Glomerular endothelial cell (primary cell): ENCODE data around the gene CHTF18. TPM values are rescaled to one million over a fixed set of nuclear protein-coding genes. Genes with fewer than 3 reads are reported as not detected.

Source experiments
- DNase-seq: peaks from one replicate; pipeline ENCODE4 v3.0.0-alpha.2; 2011; ENCODE audit warnings: low read depth, low spot score; ENCODE audit errors: extremely low read depth
- total RNA-seq: library from RNA; depleted of rRNA; stranded (reverse); fragments of >200 nt; gene quantifications from 2 replicates; pipeline ENCODE4 v1.2.3, GENCODE V29; 2015

Gene CHTF18
- total RNA-seq, 1 donor from 2014 or later, result 24.3 TPM

DNA sequence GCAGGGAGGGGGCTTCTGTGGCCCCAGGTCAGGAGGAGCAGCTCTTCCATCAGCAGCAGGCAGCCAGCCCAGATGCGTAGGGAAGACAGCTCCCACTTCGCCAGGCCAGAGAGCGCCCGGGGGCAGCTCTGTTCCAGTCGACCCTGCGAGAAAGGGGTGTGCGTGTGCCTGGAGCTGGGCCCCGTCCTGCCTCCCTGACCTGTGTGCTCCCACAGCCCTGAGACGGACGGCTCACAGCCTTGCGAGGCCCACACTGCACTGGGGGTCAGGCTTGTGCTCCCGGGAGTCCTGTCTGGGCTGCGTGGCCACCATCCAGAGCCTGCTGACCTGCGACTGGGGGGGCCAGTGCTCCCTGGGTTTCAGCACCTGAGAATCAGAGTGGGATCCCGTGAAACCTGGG lies 28.4 kb upstream of the CHTF18 start:
- no peak for DNase-seq

GRCh38 chr16:760545-761343 lies 27.7 kb upstream of the CHTF18 start, which contains the start of gene MSLN:
Gene MSLN, plus strand, starts transcription at chr16:760734. Its CDS starts 1,947 bp downstream, at chr16:762681.
- DNase-seq, result no peak

- no peak for DNase-seq
These were observed 26.6 kb upstream of the CHTF18 start for GRCh38 chr16:761625-762513.

- no peak for DNase-seq
These were observed 25.7 kb upstream of the CHTF18 start for GRCh38 chr16:762595-763268.

- no peak for DNase-seq
These were observed 24.8 kb upstream of the CHTF18 start for GRCh38 chr16:763369-764183.

GRCh38 chr16:764184-764750 lies 24.2 kb upstream of the CHTF18 start:
- no peak for DNase-seq

- no peak for DNase-seq
These were observed 23.5 kb upstream of the CHTF18 start for GRCh38 chr16:764848-765487.

GRCh38 chr16:765488-765865 lies 22.9 kb upstream of the CHTF18 start:
- no peak for DNase-seq

- no peak for DNase-seq
These were observed 22.2 kb upstream of the CHTF18 start for GRCh38 chr16:766008-766819.

- no peak for DNase-seq
These were observed 21.4 kb upstream of the CHTF18 start for GRCh38 chr16:766820-767640.

- DNase-seq, result no peak
These were observed 20.6 kb upstream of the CHTF18 start for GRCh38 chr16:767743-768235.

- DNase-seq, result no peak
These were observed 20.0 kb upstream of the CHTF18 start for GRCh38 chr16:768428-768827.

GRCh38 chr16:769184-769784 lies 19.1 kb upstream of the CHTF18 start:
- no peak for DNase-seq

- DNase-seq, result no peak
These were observed 18.5 kb upstream of the CHTF18 start for GRCh38 chr16:769934-770333.

DNA sequence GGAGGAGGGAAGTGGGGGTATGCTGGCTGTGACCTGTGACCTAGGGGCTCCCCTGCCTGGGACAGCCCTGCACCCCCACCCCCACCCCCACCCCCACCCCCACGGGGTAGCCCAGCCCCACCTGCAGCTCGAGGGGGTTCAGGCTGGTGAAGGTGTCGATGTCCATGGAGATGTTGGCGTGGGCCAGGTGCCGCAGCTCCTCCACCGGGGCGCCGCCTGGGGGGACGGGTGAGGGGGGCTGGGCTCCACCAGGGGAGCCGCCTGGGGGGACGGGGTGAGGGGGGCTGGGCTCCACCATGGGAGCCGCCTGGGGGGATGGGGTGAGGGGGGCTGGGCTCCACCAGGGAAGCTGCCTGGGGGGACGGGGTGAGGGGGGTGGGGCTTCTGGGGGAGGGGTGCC lies 18.0 kb upstream of the CHTF18 start:
- DNase-seq, result no peak

DNA sequence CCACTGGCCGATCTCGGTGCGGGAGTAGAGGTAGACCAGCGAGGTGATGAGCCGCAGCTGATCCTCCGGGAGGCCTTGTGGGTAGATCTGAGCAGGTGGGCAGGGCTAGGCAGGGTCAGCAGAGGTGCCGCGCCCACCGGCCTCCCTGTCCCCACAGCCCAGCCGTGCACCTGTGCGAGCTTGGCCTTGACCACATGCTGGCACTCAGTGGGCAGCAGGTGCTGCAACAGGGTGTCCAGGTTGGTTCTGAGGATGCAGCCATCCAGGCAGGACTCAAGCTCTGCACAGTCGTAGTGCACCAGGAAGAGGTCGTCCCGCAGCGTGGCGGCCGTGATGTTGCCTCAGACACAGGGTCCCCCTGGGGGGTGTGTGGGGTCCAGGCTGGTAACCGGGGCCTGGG lies 15.5 kb upstream of the CHTF18 start:
- no peak for DNase-seq
